HepG2 (cell line): ENCODE data around the gene MUSK.

Experiments used
- GRHL1 ChIP-seq: sonication (generic); formaldehyde crosslinking; conservative IDR thresholded peaks from 2 replicates; pipeline ENCODE4 v1.8.0; 2022; ENCODE audit warnings: missing genetic modification reagents
- SIN3A ChIP-seq: IDR thresholded peaks from 2 replicates; pipeline ENCODE4 v1.6.1; 2011; ENCODE audit warnings: low read depth, mild to moderate bottlenecking, control low read depth, low read length, borderline replicate concordance
- TCF12 ChIP-seq, 2 experiments: fragments of 450-650 bp in 1 of 2; sonication (generic) in 1 of 2; formaldehyde crosslinking in 1 of 2; IDR thresholded peaks; 2 replicates each; pipeline versions ENCODE4 v1.6.1 to v1.8.0; 2017 to 2022; ENCODE audit warnings: antibody characterized with exemption in 1 of 2, mild to moderate bottlenecking in 1 of 2, missing genetic modification reagents in 1 of 2, moderate library complexity in 1 of 2
- TP53 ChIP-seq: sonication (generic); formaldehyde crosslinking; conservative IDR thresholded peaks from 2 replicates; pipeline ENCODE4 v1.4.0; 2020; ENCODE audit warnings: missing genetic modification reagents
- ZFP36 ChIP-seq: fragments of 150-350 bp; IDR thresholded peaks from 2 replicates; pipeline ENCODE4 v1.6.1; 2018; ENCODE audit warnings: borderline replicate concordance, low read length, low read depth; ENCODE audit not compliant: partially characterized antibody
- ZNF160 ChIP-seq: sonication (generic); formaldehyde crosslinking; IDR thresholded peaks from 2 replicates; pipeline ENCODE4 v1.8.0; 2022; ENCODE audit warnings: mild to moderate bottlenecking, inconsistent platforms, missing genetic modification reagents
- ZNF296 ChIP-seq: sonication (generic); formaldehyde crosslinking; conservative IDR thresholded peaks from 2 replicates; pipeline ENCODE4 v1.5.0; 2020; ENCODE audit warnings: mild to moderate bottlenecking, missing genetic modification reagents

- no peak for TF ChIP-seq TP53 (CRISPR knock-in tag)
- no peak for TF ChIP-seq TCF12 (IDR thresholded peaks at IDR 0.05)
- TF ChIP-seq TCF12 (CRISPR knock-in tag; IDR thresholded peaks at IDR 0.05): no peak
- TF ChIP-seq ZFP36: no peak
- no peak for TF ChIP-seq ZNF160 (CRISPR knock-in tag)
- no peak for TF ChIP-seq SIN3A
- no peak for TF ChIP-seq GRHL1 (CRISPR knock-in tag)
- TF ChIP-seq ZNF296: no peak
Observed at GRCh38 chr9:110832926-110833325, 164.3 kb downstream of the MUSK start.
